ENCODE data around the gene CFAP61.

DNA sequence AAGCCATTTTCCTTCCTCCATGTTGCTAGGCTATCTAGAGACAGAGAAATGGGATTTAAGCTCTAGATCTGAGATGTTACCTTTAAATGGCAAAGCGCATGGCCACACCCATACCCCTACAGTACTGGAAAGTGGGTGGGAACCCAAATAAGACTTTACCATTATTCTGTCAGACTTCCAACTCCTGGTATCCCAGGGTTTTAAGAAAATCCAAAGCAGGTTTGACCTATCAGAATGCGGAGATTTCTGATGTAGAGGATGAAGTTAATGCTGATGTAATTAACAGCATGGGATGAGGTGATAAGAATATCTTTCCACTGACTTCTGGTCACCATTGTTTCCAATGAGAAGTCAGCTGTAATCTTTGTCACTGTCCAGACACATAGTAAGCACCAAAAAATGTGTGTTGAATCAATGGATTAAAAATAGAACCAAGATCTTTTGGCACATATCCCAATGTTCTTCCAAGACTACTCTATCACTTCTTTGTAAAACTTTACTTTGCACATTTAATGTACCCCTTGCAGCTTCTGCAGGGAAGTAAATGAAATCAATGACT is 174.8 kb downstream of the CFAP61 start:
- TF ChIP-seq POLR2AphosphoS5 (IDR thresholded peaks at IDR 0.05): no peak
- TF ChIP-seq, protein P1, sequence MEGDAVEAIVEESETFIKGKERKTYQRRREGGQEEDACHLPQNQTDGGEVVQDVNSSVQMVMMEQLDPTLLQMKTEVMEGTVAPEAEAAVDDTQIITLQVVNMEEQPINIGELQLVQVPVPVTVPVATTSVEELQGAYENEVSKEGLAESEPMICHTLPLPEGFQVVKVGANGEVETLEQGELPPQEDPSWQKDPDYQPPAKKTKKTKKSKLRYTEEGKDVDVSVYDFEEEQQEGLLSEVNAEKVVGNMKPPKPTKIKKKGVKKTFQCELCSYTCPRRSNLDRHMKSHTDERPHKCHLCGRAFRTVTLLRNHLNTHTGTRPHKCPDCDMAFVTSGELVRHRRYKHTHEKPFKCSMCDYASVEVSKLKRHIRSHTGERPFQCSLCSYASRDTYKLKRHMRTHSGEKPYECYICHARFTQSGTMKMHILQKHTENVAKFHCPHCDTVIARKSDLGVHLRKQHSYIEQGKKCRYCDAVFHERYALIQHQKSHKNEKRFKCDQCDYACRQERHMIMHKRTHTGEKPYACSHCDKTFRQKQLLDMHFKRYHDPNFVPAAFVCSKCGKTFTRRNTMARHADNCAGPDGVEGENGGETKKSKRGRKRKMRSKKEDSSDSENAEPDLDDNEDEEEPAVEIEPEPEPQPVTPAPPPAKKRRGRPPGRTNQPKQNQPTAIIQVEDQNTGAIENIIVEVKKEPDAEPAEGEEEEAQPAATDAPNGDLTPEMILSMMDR (IDR thresholded peaks at IDR 0.05): no peak
- no peak for TF ChIP-seq POLR2A (IDR thresholded peaks at IDR 0.05; ENCODE audit: low read depth)
